IMR-90 (cell line): Measurements from ENCODE around the gene STOML1. TPM values are rescaled to one million over a fixed set of nuclear protein-coding genes. Genes with fewer than 3 reads are reported as not detected.

ENCODE experiments used
- ATAC-seq: fragments of 200-7000 bp; cut with Tn5 transposase; 2 replicates; pipeline ENCODE4 v1.9.1; 2020; ENCODE audit warnings: low read depth, mild to moderate bottlenecking, moderate library complexity
- BruUV-seq: library from RNA; stranded (reverse); fragments of 400-500 nt; replicated peaks from 2 replicates; lab custom pipeline; 2021; lab: Mats Ljungman, UMichigan
- CTCF ChIA-PET: fragments of 300-600 bp; formaldehyde crosslinking; extraction: SDS; loops from one replicate; lab custom pipeline; 2021; ENCODE audit warnings: antibody characterized with exemption; lab: Yijun Ruan, JAX
- POLR2A ChIA-PET: fragments of 300-600 bp; sonication (Branson Sonifier 250); formaldehyde crosslinking; loops from one replicate; lab custom pipeline; 2022; ENCODE audit warnings: antibody characterized with exemption; ENCODE audit not compliant: unreplicated experiment; lab: Charles Lee
- DNase-seq: peaks from one replicate; pipeline ENCODE4 v3.0.0; 2013
- H2AFZ ChIP-seq: replicated peaks from 2 replicates; pipeline ENCODE3; 2013; ENCODE audit warnings: low read length, mild to moderate bottlenecking; ENCODE audit not compliant: poor library complexity
- H2AK5ac ChIP-seq: 2 replicates; pipeline ENCODE4 v1.6.1; 2013; ENCODE audit warnings: low read depth, low read length, inconsistent platforms
- H2AK9ac ChIP-seq: replicated peaks from 2 replicates; pipeline ENCODE3; 2013; ENCODE audit warnings: mild to moderate bottlenecking, low read depth, low read length, moderate library complexity; ENCODE audit not compliant: poor library complexity
- H2BK120ac ChIP-seq: 2 replicates; pipeline ENCODE4 v1.6.1; 2013; ENCODE audit warnings: low read depth, low read length, inconsistent platforms
- H2BK15ac ChIP-seq: 3 replicates; pipeline ENCODE4 v1.6.1; 2013; ENCODE audit warnings: low read depth, low read length, inconsistent platforms
- H2BK20ac ChIP-seq: 2 replicates; pipeline ENCODE4 v1.6.1; 2013; ENCODE audit warnings: low read depth, mild to moderate bottlenecking, inconsistent platforms, low read length, moderate library complexity
- H2BK5ac ChIP-seq: 2 replicates; pipeline ENCODE4 v1.6.1; 2013; ENCODE audit warnings: mild to moderate bottlenecking, low read depth, low read length, inconsistent platforms; ENCODE audit not compliant: poor library complexity, severe bottlenecking
- H3K14ac ChIP-seq: replicated peaks from 2 replicates; pipeline ENCODE4 v1.6.1; 2013; ENCODE audit warnings: low read depth, low read length, inconsistent platforms
- H3K18ac ChIP-seq: 2 replicates; pipeline ENCODE4 v1.6.1; 2013; ENCODE audit warnings: low read depth, low read length, control low read depth
- H3K23ac ChIP-seq: 2 replicates; pipeline ENCODE4 v1.6.1; 2013; ENCODE audit warnings: low read depth, low read length, inconsistent platforms
- H3K27ac ChIP-seq: 2 replicates; pipeline ENCODE4 v1.5.1; 2013; ENCODE audit warnings: mild to moderate bottlenecking, control low read depth, low read length; ENCODE audit not compliant: insufficient read depth
- H3K27me3 ChIP-seq: 2 replicates; pipeline ENCODE4 v1.6.1; 2013; ENCODE audit warnings: low read length; ENCODE audit not compliant: control insufficient read depth, insufficient read depth
- H3K36me3 ChIP-seq: 2 replicates; pipeline ENCODE4 v1.6.1; 2013; ENCODE audit warnings: low read length, mixed read lengths; ENCODE audit not compliant: control insufficient read depth, insufficient read depth
- H3K4ac ChIP-seq: 2 replicates; pipeline ENCODE4 v1.6.1; 2013; ENCODE audit warnings: low read depth, low read length, inconsistent platforms
- H3K4me1 ChIP-seq: 2 replicates; pipeline ENCODE4 v1.6.1; 2013; ENCODE audit warnings: low read length, mixed read lengths; ENCODE audit not compliant: control insufficient read depth, insufficient read depth
- H3K4me2 ChIP-seq: 2 replicates; pipeline ENCODE4 v1.6.1; 2013; ENCODE audit warnings: low read depth, mild to moderate bottlenecking, control low read depth, low read length, moderate library complexity
- H3K4me3 ChIP-seq: 2 replicates; pipeline ENCODE4 v1.5.1; 2013; ENCODE audit warnings: low read depth, mild to moderate bottlenecking, control low read depth, low read length, moderate library complexity; ENCODE audit not compliant: insufficient read depth
- H3K56ac ChIP-seq: 2 replicates; pipeline ENCODE4 v1.6.1; 2013; ENCODE audit warnings: low read length, inconsistent platforms; ENCODE audit not compliant: insufficient read depth; ENCODE audit errors: extremely low read depth
- H3K79me1 ChIP-seq, 2 experiments: 2 replicates each; pipeline ENCODE4 v1.6.1; 2013; ENCODE audit warnings: low read length in 2 of 2, inconsistent platforms in 1 of 2, low read depth in 1 of 2
- H3K9ac ChIP-seq: 2 replicates; pipeline ENCODE4 v1.6.1; 2013; ENCODE audit warnings: low read depth, low read length, control low read depth
- H3K9me1 ChIP-seq: 2 replicates; pipeline ENCODE4 v1.6.1; 2013; ENCODE audit warnings: low read length, inconsistent platforms; ENCODE audit not compliant: insufficient read depth
- H3K9me3 ChIP-seq: 2 replicates; pipeline ENCODE4 v1.6.1; 2013; ENCODE audit warnings: low read length; ENCODE audit not compliant: control insufficient read depth, insufficient read depth
- H4K20me1 ChIP-seq: 2 replicates; pipeline ENCODE4 v1.6.1; 2013; ENCODE audit warnings: low read length, inconsistent platforms; ENCODE audit not compliant: insufficient read depth
- H4K5ac ChIP-seq: 2 replicates; pipeline ENCODE4 v1.6.1; 2013; ENCODE audit warnings: mild to moderate bottlenecking, low read depth, low read length, control low read depth
- H4K8ac ChIP-seq, 2 experiments: 2 replicates each; pipeline ENCODE4 v1.6.1; 2013; ENCODE audit warnings: low read depth in 2 of 2, low read length in 2 of 2, control low read depth in 1 of 2, inconsistent platforms in 1 of 2
- H4K91ac ChIP-seq: 2 replicates; pipeline ENCODE4 v1.6.1; 2013; ENCODE audit warnings: low read depth, low read length, inconsistent platforms; ENCODE audit not compliant: insufficient read depth
- CEBPB ChIP-seq: IDR thresholded peaks from 2 replicates; pipeline ENCODE4 v1.6.1; 2012; ENCODE audit warnings: low read depth, low read length, improper control_type of control experiment
- FOS ChIP-seq: fragments of 150-350 bp; IDR thresholded peaks from 2 replicates; pipeline ENCODE4 v1.6.1; 2016; ENCODE audit warnings: low read depth, low read length
- MAFK ChIP-seq: IDR thresholded peaks from 2 replicates; pipeline ENCODE4 v1.6.1; 2012; ENCODE audit warnings: low read depth, low read length, improper control_type of control experiment
- MXI1 ChIP-seq: IDR thresholded peaks from 2 replicates; pipeline ENCODE4 v1.6.1; 2012; ENCODE audit warnings: low read depth, mild to moderate bottlenecking, low read length, moderate library complexity, borderline replicate concordance
- POLR2A ChIP-seq: IDR thresholded peaks from 2 replicates; pipeline ENCODE4 v1.6.1; 2012; ENCODE audit warnings: mild to moderate bottlenecking, low read depth, low read length
- RAD21 ChIP-seq: IDR thresholded peaks from 2 replicates; pipeline ENCODE4 v1.6.1; 2012; ENCODE audit warnings: low read length, improper control_type of control experiment
- RFX5 ChIP-seq: IDR thresholded peaks from 2 replicates; pipeline ENCODE4 v1.8.0; 2012; ENCODE audit warnings: low read depth, mild to moderate bottlenecking, low read length, moderate library complexity
- SMC3 ChIP-seq: fragments of 150-350 bp; IDR thresholded peaks from 2 replicates; pipeline ENCODE4 v1.6.1; 2016; ENCODE audit warnings: low read depth, mild to moderate bottlenecking, antibody characterized with exemption, low read length, moderate library complexity
- USF2 ChIP-seq: fragments of 150-350 bp; IDR thresholded peaks from 2 replicates; pipeline ENCODE4 v1.6.1; 2017; ENCODE audit warnings: mild to moderate bottlenecking, antibody characterized with exemption, low read length, low read depth
- dilution Hi-C: fragments of 300-500 bp; cut with HindIII; formaldehyde crosslinking; loops from one replicate; pipeline ENCODE4 v1.14.3; 2018; ENCODE audit warnings: low sequenced_read_pairs; ENCODE audit not compliant: unreplicated experiment
- in situ Hi-C: fragments of 300-500 bp; cut with MboI; formaldehyde crosslinking; loops from 3 replicates; pipeline ENCODE4 v1.14.3; 2019; ENCODE audit warnings: low sequenced_read_pairs, inconsistent platforms, mixed read lengths
- intact Hi-C: fragments of 100-400 bp; cut with micrococcal nuclease; formaldehyde crosslinking; loops from 2 replicates; pipeline ENCODE4 v1.10.0; 2022
- polyA plus RNA-seq, 3 experiments: library from polyadenylated mRNA; depleted of rRNA; stranded (reverse); fragments of >200 nt; gene quantifications; 2 replicates each; pipeline ENCODE4 v1.2.3, GENCODE V29; 2012; ENCODE audit warnings: low replicate concordance in 1 of 3
- total RNA-seq: library from RNA; depleted of rRNA; stranded (reverse); fragments of >200 nt; gene quantifications from 2 replicates; pipeline ENCODE4 v1.2.3, GENCODE V29; 2012
- TF ChIP-seq, protein P1 (sequence below): fragments of 150-350 bp; IDR thresholded peaks from 2 replicates; pipeline ENCODE4 v1.6.1; 2016; ENCODE audit warnings: low read depth, mild to moderate bottlenecking, low read length, moderate library complexity, borderline replicate concordance

STOML1 gene
- total and polyA plus RNA-seq, 2 of the 4 experiments (the other 2 are of a cell fraction): 11.8 to 21.2 TPM

GRCh38 chr15:73950831-73951561, 41.1 kb downstream of the STOML1 start (continued):
- TF ChIP-seq USF2: peak; percentile 28; the same call in 1 of the 2 replicates
- peak; percentile 50; the same call in 1 of the 2 replicates for TF ChIP-seq RFX5

DNA sequence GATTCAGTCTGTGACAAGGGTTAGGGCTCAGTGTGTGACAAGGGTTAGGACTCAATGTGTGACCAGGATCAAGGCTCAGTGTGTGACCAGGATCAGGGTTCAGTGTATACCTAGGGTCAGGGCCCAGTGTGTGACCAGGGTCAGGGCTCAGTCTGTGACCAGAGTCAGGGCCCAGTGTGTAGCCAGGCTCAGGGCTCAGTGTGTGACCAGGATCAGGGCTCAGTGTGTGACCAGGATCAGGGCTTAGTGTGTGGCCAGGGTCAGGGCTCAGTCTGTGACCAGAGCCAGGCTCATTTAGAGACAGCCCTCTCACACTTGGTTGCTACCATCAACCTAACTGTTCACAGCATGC, 41.6 kb downstream of the STOML1 start:
- TF ChIP-seq POLR2A: no peak
- TF ChIP-seq, protein P1, sequence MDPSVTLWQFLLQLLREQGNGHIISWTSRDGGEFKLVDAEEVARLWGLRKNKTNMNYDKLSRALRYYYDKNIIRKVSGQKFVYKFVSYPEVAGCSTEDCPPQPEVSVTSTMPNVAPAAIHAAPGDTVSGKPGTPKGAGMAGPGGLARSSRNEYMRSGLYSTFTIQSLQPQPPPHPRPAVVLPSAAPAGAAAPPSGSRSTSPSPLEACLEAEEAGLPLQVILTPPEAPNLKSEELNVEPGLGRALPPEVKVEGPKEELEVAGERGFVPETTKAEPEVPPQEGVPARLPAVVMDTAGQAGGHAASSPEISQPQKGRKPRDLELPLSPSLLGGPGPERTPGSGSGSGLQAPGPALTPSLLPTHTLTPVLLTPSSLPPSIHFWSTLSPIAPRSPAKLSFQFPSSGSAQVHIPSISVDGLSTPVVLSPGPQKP: no peak
- no peak for TF ChIP-seq USF2
- TF ChIP-seq RAD21: no peak
- TF ChIP-seq SMC3: no peak
- no peak for TF ChIP-seq FOS
- TF ChIP-seq MXI1: no peak
- TF ChIP-seq MAFK: no peak
- no peak for TF ChIP-seq CEBPB
- no peak overlapping the region for H3K18ac ChIP-seq
- H4K91ac ChIP-seq: no peak overlapping the region
- peaks cover 57% of the 10 kb centered on the region for H3K36me3 ChIP-seq
- H3K14ac ChIP-seq: no peak overlapping the region
- no TSS peak for BruUV-seq
- no peaks in the 10 kb centered on the region for H3K9me3 ChIP-seq
- no peak for ATAC-seq
- no peak overlapping the region for H4K5ac ChIP-seq
- H3K9ac ChIP-seq: peak overlapping the region; percentile 13; the same call in 1 of the 2 replicates
- H3K4me1 ChIP-seq: peaks cover 7% of the 10 kb centered on the region
- peak overlapping the region; percentile 40; the same call in 1 of the 2 replicates for H3K23ac ChIP-seq
- no peak overlapping the region for H3K4me2 ChIP-seq
- CTCF ChIA-PET: interaction anchor here (0.6 to 2.1 kb wide), 10 partner anchors 10 to 372 kb away, joined by 3 to 13 read pairs (median 4); no protein-coding TSS in a partner anchor
- no peak for DNase-seq
- no peak overlapping the region for H3K4me3 ChIP-seq
- POLR2A ChIA-PET: no interaction called here
- H3K56ac ChIP-seq: no peak overlapping the region
- peaks cover 3% of the 10 kb centered on the region; the same call in 1 of the 2 replicates for H3K9me1 ChIP-seq
- no peak overlapping the region for H2BK20ac ChIP-seq
- peak overlapping the region; percentile 69 for H2AK5ac ChIP-seq
- peak overlapping the region; percentile 18 for H2BK5ac ChIP-seq
- intact Hi-C loops: no loop called here
- no peaks in the 10 kb centered on the region for H3K27me3 ChIP-seq
- peaks cover 3% of the 10 kb centered on the region in 2 experiments; a peak in 1 of 4 replicates for H3K79me1 ChIP-seq
- H4K20me1 ChIP-seq: 0 out of 2 replicates have a peak, but pooled peaks cover 2% of the 10 kb centered on the region
- peak overlapping the region; percentile 25; the same call in 1 of the 2 replicates for H3K27ac ChIP-seq
- H2AK9ac ChIP-seq: no peak overlapping the region
- peak overlapping the region; percentile 2; the same call in 1 of the 3 replicates for H2BK15ac ChIP-seq
- in situ Hi-C loops: no loop called here
- peak overlapping the region; percentile 60 for H3K4ac ChIP-seq
- H2BK120ac ChIP-seq: no peak overlapping the region
- dilution Hi-C loops: no loop called here
- H4K8ac ChIP-seq: peak overlapping the region in 1 of 2 experiments; percentile 44; a peak in 1 of 4 replicates
- no peak overlapping the region for H2AFZ ChIP-seq
